Glutamatergic neuron (in vitro differentiated cells): ENCODE measurements around the gene MRPS6. TPM values are rescaled to one million over a fixed set of nuclear protein-coding genes. Genes with fewer than 3 reads are reported as not detected.
A peak's percentile ranks its signal among the peaks of the same experiment; 100 is the strongest.

Experiments used
- DNase-seq: peaks from one replicate; pipeline ENCODE4 v3.0.0; 2022
- H3K27ac Mint-ChIP-seq: one replicate; pipeline ENCODE4 v1.8.0; 2020; ENCODE audit warnings: mild to moderate bottlenecking, mixed read lengths, inconsistent platforms; ENCODE audit not compliant: unreplicated experiment
- H3K27me3 Mint-ChIP-seq: one replicate; pipeline ENCODE4 v1.8.0; 2020; ENCODE audit warnings: mild to moderate bottlenecking, moderate library complexity, mixed read lengths, inconsistent platforms; ENCODE audit not compliant: unreplicated experiment
- H3K36me3 Mint-ChIP-seq: one replicate; pipeline ENCODE4 v1.8.0; 2020; ENCODE audit warnings: mild to moderate bottlenecking, mixed read lengths, inconsistent platforms; ENCODE audit not compliant: unreplicated experiment
- H3K4me1 Mint-ChIP-seq: one replicate; pipeline ENCODE4 v1.8.0; 2020; ENCODE audit warnings: mild to moderate bottlenecking, low read depth, mixed read lengths, inconsistent platforms; ENCODE audit not compliant: unreplicated experiment
- H3K4me3 Mint-ChIP-seq: one replicate; pipeline ENCODE4 v1.8.0; 2020; ENCODE audit warnings: mild to moderate bottlenecking, mixed read lengths, inconsistent platforms; ENCODE audit not compliant: unreplicated experiment
- H3K9me3 Mint-ChIP-seq: one replicate; pipeline ENCODE4 v1.8.0; 2020; ENCODE audit warnings: mild to moderate bottlenecking, moderate library complexity, mixed read lengths, inconsistent platforms; ENCODE audit not compliant: unreplicated experiment
- CTCF ChIP-seq: fragments of 200-600 bp; sonication (generic); IDR thresholded peaks from one replicate; pipeline ENCODE4 v1.5.0; 2021; ENCODE audit not compliant: partially characterized antibody, unreplicated experiment
- total RNA-seq: library from RNA; stranded (reverse); fragmentation: NEBNext Ultra II Directional; extraction: Animal tissue kit (Norgen Biotek cat#: 25700); gene quantifications from one replicate; pipeline ENCODE4 v1.2.1, GENCODE V29; 2021; ENCODE audit not compliant: unreplicated experiment

Gene MRPS6
- total RNA-seq, 1 donor from 2014 or later = 31.6 TPM

- TF ChIP-seq CTCF = peak; percentile 39
- peaks cover 9% of the 10 kb centered on the region for H3K9me3 Mint-ChIP-seq
- no peak for DNase-seq
- H3K4me1 Mint-ChIP-seq = peaks cover 8% of the 10 kb centered on the region
- no peaks in the 10 kb centered on the region for H3K36me3 Mint-ChIP-seq
- peak overlapping the region; percentile 75 for H3K27ac Mint-ChIP-seq
- peak overlapping the region; percentile 95 for H3K4me3 Mint-ChIP-seq
- peaks cover 10% of the 10 kb centered on the region for H3K27me3 Mint-ChIP-seq
Measured at GRCh38 chr21:34074283-34075090, 1.1 kb downstream of the MRPS6 start.

GRCh38 chr21:34075091-34075425 lies 1.7 kb downstream of the MRPS6 start:
- TF ChIP-seq CTCF = no peak
- Mint-ChIP-seq H3K27ac (no peak overlapping the region), H3K4me1 (peaks cover 8% of the 10 kb centered on the region)

GRCh38 chr21:34075760-34076660 lies 2.6 kb downstream of the MRPS6 start:
- Mint-ChIP-seq H3K4me3 (peak overlapping the region; percentile 28), H3K4me1 (peaks cover 8% of the 10 kb centered on the region), H3K36me3 (no peaks in the 10 kb centered on the region), H3K27ac (no peak overlapping the region), H3K27me3 (peaks cover 10% of the 10 kb centered on the region), H3K9me3 (peaks cover 9% of the 10 kb centered on the region)
- DNase-seq = no peak
- no peak for TF ChIP-seq CTCF

More at GRCh38 chr21:34075091-34075425, 1.7 kb downstream of the MRPS6 start:
- DNase-seq = no peak
- Mint-ChIP-seq H3K9me3 (peaks cover 9% of the 10 kb centered on the region), H3K36me3 (no peaks in the 10 kb centered on the region), H3K4me3 (peak overlapping the region; percentile 95), H3K27me3 (peaks cover 10% of the 10 kb centered on the region)

- Mint-ChIP-seq H3K27me3 (peaks cover 10% of the 10 kb centered on the region), H3K4me1 (peaks cover 8% of the 10 kb centered on the region), H3K4me3 (no peak overlapping the region), H3K36me3 (no peaks in the 10 kb centered on the region), H3K27ac (no peak overlapping the region), H3K9me3 (peaks cover 10% of the 10 kb centered on the region)
- no peak for DNase-seq
- TF ChIP-seq CTCF = no peak
Measured at GRCh38 chr21:34076835-34077234, 3.5 kb downstream of the MRPS6 start.
